Measurements from ENCODE around the gene PDLIM1.
A peak's percentile ranks its signal among the peaks of the same experiment; 100 is the strongest.
"Not testable (repeated sequence)": the region's sequence is repeated elsewhere in the genome, so short reads cannot be mapped to it uniquely, and the experiment has no call there.

PDLIM1 gene

DNA sequence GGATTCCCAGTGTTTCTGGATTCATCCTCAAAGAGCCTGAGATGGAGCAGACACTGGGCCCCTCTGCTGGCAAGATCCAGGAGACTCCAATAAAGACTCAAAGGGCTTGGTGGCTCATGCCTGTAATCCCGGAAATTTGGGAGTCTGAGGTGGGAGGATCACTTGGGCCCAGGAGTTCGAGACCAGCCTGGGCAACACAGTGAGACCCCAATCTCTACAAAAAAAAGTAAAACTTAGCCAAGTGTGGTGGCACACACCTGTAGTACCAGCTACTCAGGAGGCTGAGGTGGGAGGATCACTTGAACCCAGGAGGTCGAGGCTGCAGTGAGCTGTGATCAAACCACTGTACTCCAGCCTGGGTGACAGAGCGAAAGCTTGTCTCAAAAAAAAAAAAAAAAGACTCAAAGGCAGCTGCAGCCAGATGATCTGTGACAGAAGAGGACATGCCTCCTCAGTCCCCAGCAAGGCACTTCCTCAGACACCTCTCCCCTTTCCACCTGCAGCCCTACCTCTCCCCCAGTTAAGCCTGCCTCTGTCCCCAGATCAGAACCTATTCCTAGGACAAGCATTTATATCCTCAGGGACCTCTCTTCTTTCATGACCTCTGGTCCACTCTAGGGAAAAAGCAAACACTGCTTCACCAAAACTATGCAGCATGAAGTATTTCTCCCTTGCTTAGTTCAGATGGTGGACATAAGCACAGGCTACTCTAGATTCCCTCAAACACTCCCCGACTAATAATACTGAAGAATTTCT is 27.9 kb downstream of the PDLIM1 start:
- peak in 1 of 2 donors; percentile 29 for DNase-seq

GRCh38 chr10:95261926-95262325 is 28.9 kb downstream of the PDLIM1 start:
- peak in 1 of 2 donors; percentile 8 for DNase-seq

DNA sequence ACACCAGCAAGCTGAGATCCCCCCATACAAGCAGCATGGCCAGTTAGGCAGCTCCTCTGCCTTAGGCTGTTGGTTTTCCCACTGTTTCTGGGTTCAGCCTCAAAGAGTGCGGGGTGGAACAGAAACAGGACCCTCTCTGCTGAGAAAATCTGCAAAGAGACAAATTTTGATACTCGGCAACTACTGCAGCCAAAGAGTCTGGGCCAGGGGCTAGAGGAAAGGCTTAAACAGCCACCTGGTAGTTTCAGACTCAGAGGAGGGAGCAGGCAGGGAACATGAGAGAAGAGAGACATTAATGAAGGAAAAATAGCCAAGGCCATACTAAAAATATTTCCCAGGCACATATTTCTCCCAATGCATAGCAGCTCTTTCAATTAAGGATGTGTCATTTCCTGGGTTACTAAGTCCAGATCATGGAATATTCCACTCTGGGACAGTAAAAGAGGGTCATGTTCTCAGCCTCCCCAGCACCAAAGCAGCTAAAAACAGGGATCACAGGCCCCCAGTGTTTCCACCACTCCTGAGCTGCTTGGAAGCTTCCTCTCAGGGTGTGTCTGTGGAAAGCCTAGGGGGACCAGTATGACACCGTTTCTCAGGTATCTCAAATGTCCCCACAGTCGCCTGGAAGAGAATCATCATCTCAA is 29.8 kb downstream of the PDLIM1 start:
- no peak for DNase-seq

- DNase-seq, result peak; percentile 59 to 87
Observed at GRCh38 chr10:95260397-95260881, 30.4 kb downstream of the PDLIM1 start.

GRCh38 chr10:95257849-95258248 is 33.0 kb downstream of the PDLIM1 start:
- DNase-seq, result no peak

DNA sequence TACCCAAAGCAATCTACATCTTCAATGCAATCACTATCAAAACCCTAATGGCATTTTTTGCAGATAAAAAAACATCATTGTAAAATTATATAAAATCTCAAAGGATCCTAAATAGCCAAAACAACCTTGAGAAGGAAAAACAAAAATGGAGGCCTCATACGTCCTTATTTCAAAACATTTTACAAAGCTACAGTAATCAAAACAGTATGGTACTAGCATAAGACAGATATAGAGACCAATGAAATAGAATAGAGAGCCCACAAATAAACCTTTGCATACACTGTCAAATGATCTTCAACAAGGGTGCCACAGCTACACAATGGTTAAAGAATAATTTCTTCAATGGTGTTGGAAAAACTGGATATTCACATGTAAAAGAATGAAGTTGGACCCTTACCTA is 34.5 kb downstream of the PDLIM1 start:
- no peak for DNase-seq

GRCh38 chr10:95254629-95255028 is 36.2 kb downstream of the PDLIM1 start:
- no peak for DNase-seq

DNA sequence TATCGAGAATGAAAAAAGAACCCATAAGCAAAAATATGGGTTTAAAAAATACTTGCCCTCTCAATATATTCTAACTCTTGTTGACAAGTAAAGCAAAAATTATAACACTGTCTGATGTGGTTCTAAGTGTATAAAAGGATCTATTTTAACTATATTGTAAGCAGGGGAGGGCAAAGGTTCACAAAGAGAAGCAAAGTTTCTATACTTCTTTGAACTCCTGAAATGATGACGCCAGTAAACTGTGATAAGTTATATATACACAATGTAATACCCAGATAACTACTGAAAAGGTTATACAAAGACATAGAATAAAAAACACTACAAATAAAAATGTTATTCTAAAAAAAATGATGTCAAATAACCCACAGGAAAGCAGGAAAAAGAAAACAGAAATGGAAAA is 37.1 kb downstream of the PDLIM1 start:
- no peak for DNase-seq

GRCh38 chr10:95253007-95253406 is 37.8 kb downstream of the PDLIM1 start:
- no peak for DNase-seq

- DNase-seq, result no peak
Observed at GRCh38 chr10:95250856-95251255, 39.9 kb downstream of the PDLIM1 start.

DNA sequence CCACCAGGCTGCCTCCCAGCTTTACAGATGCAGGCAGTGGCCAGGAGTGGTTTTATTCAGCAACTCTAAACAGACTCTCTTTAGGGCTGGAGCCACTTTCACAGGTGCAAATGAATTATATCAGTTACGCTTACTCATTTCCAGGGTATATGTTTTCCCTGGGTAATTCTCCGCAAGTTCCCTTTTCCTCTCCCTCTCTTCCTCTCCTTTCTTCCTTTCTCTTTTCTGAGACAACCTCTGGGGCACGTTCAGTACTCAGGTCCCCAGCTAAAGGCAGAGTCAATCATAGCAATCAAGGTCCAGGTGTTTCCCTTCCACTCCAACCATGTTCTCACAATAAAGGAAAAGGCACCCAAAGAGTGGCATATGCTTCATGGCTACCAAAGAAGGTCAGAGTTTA is 41.3 kb downstream of the PDLIM1 start:
- DNase-seq, result no peak

- no peak for DNase-seq
Observed at GRCh38 chr10:95248989-95249388, 41.8 kb downstream of the PDLIM1 start.

DNA sequence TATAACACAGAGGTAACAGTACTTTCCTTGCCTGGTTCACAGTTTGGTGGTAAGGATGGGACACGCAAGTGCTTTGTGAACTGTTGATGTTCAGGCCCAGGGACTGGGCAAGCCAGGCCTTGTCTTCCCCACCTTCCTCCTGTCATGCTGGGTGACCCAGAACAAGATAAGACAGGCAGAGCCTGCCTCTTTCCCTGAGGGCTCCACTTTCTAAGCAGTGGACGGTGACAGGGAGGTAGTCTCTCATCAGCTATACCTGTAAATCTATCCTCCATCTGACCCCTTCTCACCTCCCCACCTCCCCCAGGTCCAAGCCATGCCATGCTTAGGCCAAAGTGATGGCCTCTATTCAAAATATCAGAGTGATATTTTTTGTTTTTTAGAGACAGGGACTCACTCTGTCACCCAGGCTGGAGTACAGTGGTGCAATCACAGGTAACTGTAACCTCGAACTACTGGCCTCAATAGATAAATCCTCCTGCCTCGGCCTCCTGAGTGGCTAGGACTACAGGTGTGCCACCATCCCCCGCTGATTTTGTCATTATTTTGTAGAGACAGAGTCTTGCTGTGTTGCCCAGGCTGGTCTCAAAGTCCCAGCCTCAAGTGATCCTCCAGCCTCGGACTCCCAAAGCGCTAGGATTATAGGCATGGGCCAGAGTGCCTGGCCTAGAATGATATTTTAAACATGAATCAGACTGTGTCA is 42.8 kb downstream of the PDLIM1 start:
- DNase-seq, result no peak

GRCh38 chr10:95247200-95247880 is 43.5 kb downstream of the PDLIM1 start:
- no peak for DNase-seq

GRCh38 chr10:95246582-95247051 is 44.2 kb downstream of the PDLIM1 start:
- DNase-seq, result peak in 1 of 2 donors; percentile 86

DNA sequence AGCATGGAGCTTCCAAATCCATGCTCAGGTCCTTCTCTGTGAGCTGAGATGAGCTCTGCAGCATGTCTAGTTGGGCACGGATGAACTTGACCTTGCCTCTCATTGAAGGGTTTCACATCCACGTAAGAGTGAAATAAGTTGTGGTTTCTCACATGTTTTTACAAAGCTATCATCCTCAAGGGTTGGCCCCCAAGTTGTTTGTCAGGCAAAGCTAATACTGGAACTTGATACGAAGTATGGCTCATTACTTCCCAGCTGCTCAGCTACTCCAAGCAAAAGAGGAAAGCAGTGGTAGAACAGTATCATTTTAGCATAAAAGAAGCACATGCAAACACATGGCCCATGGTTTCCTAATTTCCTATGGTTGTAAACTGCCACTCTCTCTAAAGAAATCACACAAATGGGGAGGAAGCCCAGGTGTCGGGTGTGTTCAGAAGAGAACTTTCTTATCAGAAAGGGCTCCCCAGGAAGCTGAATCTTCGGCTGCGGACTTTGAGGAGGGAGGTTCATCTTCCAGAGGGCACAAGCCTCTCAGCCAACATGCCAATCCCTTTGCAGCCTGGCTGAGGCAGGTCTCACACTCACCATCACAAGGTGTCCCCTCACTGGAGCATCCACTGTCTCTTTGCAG is 45.3 kb downstream of the PDLIM1 start:
- no peak for DNase-seq

DNA sequence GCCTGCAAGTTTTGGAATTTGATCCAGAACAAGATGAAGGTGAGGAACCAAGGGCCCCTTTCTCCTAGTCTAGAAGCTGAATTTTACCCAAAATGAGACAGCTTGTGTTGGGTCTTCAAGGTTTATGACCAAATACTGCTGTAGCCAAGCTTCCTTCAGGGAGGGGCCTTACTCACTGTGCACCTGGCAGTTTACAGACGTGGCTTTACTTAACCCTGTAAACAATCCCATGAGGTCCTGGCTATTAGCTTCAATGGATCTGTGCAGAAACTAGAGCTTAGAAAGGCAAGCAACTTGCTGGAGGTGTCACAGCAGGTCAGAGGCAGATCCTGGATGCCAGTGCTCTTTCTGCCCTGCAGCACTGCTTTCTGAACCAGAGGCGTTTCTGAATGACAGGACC is 46.7 kb downstream of the PDLIM1 start:
- DNase-seq, result no peak

DNA sequence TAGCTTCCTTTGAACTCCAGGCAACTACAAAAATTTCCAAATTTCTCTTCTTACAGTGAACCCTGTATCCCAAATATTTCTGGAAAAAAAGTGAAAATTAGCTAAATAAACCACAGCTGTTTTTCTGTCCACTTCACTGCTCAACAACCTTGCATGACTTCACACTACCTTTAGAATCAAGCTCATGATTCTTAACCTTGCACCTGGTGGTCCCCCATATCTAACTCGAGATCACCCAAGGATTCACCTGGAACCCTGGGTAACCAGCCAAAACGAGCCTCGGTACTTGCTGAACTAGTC is 47.5 kb downstream of the PDLIM1 start:
- DNase-seq, result no peak

DNA sequence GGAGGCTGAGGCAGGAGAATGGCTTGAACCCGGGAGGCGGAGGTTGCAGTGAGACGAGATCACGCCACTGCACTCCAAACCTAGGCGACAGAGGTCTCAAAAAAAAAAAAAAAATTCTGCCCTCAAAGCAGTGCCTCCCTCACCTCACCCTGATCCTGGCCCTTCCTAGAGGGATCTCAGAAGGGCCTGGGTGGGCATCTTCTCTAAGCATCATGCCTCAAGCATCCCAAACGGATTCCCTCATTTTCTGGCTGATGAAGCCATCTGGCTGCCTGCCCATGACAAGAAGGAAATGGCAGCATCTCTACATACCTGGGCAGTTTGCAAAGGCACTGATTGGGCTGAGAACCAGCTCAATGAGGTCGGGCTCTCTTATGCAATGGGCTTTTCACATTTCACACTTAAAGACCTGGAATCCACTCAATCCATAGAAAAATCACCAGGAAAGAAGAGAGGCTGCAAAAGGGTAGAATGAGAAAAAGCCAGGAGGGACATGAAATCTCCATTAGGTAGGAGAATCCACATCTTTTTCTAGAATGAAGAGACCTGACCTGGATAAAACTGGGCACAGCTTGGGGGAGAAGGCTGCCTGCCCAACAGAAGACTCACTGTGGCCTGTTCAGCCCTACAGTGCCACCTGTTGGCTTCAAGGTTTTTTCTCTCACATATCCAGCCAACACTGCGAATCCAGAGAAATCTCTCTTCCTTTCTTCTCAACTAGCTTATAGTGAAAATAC is 48.1 kb downstream of the PDLIM1 start:
- DNase-seq, result peak in 1 of 2 donors; percentile 54

GRCh38 chr10:95241533-95241932 is 49.3 kb downstream of the PDLIM1 start:
- DNase-seq, result no peak

DNA sequence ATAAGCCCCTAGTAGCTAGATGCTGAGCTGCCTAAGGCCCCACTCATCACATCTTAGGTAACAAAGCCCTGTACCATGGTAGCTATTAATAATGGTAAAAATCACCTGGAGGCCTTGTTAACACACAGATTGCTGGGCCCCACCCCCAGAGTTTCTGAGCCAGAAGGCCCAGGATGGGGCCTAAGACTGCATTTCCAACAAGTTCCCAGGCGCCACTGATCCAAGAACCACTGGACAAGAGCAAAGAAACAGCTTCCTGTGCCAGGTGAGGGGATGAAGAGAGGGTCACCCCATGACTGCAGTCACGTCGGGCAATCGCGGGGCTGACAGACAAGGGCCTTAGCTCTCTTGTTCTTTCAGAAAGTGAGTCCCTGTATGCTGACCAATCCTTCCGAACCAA is 50.0 kb downstream of the PDLIM1 start:
- no peak for DNase-seq

- not testable (repeated sequence) for DNase-seq
Observed at GRCh38 chr10:95240096-95240495, 50.7 kb downstream of the PDLIM1 start.

Data from inflammatory macrophage treated with lipopolysaccharide for 1 hour (primary cell).